GM10248 (cell line): ENCODE data around the gene CCDC33.

ENCODE experiments used
- CTCF ChIA-PET: fragments of 300-600 bp; sonication (Branson Sonifier 250); formaldehyde crosslinking; extraction: SDS; loops from one replicate; lab custom pipeline; 2021; ENCODE audit warnings: antibody characterized with exemption; lab: Yijun Ruan, JAX
- POLR2A ChIA-PET: fragments of 350-650 bp; sonication (Branson Sonifier 250); formaldehyde crosslinking; extraction: SDS; loops from one replicate; lab custom pipeline; 2020; ENCODE audit warnings: antibody characterized with exemption; lab: Yijun Ruan, JAX
- DNase-seq: peaks from one replicate; pipeline ENCODE4 v3.0.0; 2012; ENCODE audit errors: extremely low spot score
- CTCF ChIP-seq: IDR thresholded peaks from 2 replicates; pipeline ENCODE4 v1.5.1; 2012; ENCODE audit warnings: mild to moderate bottlenecking, low read depth; ENCODE audit errors: extremely low read depth, missing control alignments, control extremely low read depth

CCDC33 gene

GRCh38 chr15:74252291-74252690 is 16.2 kb downstream of the CCDC33 start:
- POLR2A ChIA-PET = no interaction called here
- CTCF ChIA-PET = interaction anchor here (1.0 to 2.1 kb wide), 3 partner anchors 8 to 69 kb away, joined by 3 to 4 read pairs (median 3); no protein-coding TSS in a partner anchor
- TF ChIP-seq CTCF = no peak
- DNase-seq = no peak

GRCh38 chr15:74252721-74253120 is 16.6 kb downstream of the CCDC33 start:
- no peak for DNase-seq
- no peak for TF ChIP-seq CTCF
- ChIA-PET POLR2A (no interaction called here), CTCF (interaction anchor here (2.1 kb wide), 1 partner anchor 19 kb away, joined by 4 read pairs; no protein-coding TSS in a partner anchor)

GRCh38 chr15:74253211-74253921 is 17.2 kb downstream of the CCDC33 start:
- ChIA-PET CTCF (interaction anchor here (2.1 kb wide), 1 partner anchor 19 kb away, joined by 4 read pairs; no protein-coding TSS in a partner anchor), POLR2A (no interaction called here)
- DNase-seq = no peak
- no peak for TF ChIP-seq CTCF

- no peak for TF ChIP-seq CTCF
- CTCF ChIA-PET = no interaction called here
- POLR2A ChIA-PET = no interaction called here
- DNase-seq = no peak
These were observed 21.0 kb downstream of the CCDC33 start for GRCh38 chr15:74257105-74257504.

- DNase-seq = no peak
- ChIA-PET CTCF (no interaction called here), POLR2A (no interaction called here)
- TF ChIP-seq CTCF = no peak
These were observed 21.5 kb downstream of the CCDC33 start for GRCh38 chr15:74257623-74258022.

GRCh38 chr15:74258456-74259291 is 22.5 kb downstream of the CCDC33 start:
- ChIA-PET CTCF (interaction anchor here (1.1 to 1.8 kb wide), 2 partner anchors 47 to 49 kb away, joined by 3 read pairs; no protein-coding TSS in a partner anchor), POLR2A (no interaction called here)
- TF ChIP-seq CTCF = no peak
- no peak for DNase-seq
